Measurements from ENCODE around the gene CDYL2.

The CDYL2 gene

DNA sequence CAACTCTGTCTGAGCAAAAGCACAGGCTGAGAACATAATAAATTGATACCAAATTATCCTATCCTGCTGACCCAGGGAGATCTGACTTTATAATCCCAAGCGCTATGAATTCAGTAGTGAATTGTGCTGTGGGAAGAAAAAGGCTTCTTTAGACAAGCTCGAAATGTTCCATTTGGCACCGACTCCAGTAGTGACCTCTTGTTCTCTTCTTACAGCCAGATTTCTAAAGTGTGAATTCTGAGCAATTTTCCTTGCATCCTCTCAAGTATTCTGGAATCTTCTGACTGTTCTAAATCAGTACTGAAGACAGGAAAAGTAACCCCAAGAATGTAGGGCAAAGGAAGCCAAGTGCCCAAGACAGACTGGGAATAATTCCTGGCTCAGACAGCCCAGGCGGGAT is 58.2 kb downstream of the CDYL2 start:
- TF ChIP-seq, protein P1, sequence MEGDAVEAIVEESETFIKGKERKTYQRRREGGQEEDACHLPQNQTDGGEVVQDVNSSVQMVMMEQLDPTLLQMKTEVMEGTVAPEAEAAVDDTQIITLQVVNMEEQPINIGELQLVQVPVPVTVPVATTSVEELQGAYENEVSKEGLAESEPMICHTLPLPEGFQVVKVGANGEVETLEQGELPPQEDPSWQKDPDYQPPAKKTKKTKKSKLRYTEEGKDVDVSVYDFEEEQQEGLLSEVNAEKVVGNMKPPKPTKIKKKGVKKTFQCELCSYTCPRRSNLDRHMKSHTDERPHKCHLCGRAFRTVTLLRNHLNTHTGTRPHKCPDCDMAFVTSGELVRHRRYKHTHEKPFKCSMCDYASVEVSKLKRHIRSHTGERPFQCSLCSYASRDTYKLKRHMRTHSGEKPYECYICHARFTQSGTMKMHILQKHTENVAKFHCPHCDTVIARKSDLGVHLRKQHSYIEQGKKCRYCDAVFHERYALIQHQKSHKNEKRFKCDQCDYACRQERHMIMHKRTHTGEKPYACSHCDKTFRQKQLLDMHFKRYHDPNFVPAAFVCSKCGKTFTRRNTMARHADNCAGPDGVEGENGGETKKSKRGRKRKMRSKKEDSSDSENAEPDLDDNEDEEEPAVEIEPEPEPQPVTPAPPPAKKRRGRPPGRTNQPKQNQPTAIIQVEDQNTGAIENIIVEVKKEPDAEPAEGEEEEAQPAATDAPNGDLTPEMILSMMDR (conservative IDR thresholded peaks at IDR 0.05) = no peak
- no peak for TF ChIP-seq ZFX (IDR thresholded peaks at IDR 0.05)
- H3K27ac ChIP-seq = no peak overlapping the region

DNA sequence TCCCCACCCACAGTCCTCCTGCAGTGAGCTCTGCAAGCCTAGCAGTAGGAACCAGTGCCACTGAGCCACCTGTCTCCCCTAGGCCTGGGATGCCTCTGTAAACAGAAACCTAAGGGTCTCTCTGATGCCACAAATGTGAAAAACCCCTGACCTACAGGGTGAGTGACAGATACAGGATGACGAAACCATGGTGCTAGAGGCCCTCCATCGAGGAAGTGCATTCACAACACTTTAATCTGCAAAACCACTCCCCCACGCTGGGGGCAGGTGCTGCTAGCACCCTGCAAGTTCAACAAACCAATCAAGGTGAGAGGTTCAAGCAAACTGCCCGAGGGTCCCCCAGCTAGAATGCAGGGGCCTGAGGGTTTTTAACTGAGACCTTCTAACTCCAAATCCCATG is 59.5 kb downstream of the CDYL2 start:
- TF ChIP-seq, protein P1 (conservative IDR thresholded peaks at IDR 0.05) = no peak
- TF ChIP-seq ZFX (IDR thresholded peaks at IDR 0.05) = no peak
- H3K27ac ChIP-seq = no peak overlapping the region

DNA sequence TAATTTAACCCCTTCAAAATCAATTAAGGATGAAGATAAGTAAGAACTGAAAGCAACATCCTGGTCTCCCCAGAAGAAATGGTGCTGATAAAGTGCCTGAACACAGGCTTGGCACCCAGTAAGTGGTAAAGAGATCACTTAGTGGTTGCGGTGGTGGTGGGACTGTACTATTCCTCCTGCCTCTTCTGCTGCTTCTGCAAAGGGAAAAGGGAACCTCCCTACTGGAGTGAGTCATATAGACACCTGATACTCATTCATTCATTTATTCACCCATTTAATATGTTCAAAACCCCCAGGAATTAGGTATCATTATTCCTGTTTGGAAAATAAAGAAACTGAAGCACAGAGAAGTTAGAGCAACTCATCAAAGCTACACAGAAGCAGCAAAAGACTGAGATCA is 60.6 kb downstream of the CDYL2 start:
- no peak overlapping the region for H3K27ac ChIP-seq
- TF ChIP-seq, protein P1 (conservative IDR thresholded peaks at IDR 0.05) = no peak
- no peak for TF ChIP-seq ZFX (IDR thresholded peaks at IDR 0.05)

DNA sequence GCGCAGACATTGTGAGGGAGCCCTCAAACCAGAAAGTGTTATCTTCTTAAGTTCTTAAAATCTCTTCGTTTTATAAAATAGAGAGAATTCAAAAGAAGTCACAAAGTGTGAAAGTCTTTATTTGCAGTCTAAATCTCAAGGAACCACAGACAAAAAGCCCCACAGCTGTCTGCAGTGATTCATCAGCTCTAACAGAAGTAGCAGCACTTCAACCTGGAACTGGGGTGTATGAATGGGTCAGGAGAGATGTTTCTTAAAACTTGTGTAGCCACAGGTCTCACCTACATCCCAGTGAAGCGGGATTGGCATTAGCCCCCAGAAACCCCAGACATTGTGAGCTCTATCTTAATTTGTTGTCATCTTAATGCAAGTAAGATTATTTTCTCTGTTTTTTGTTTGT is 61.1 kb downstream of the CDYL2 start:
- TF ChIP-seq ZFX (IDR thresholded peaks at IDR 0.05) = no peak
- TF ChIP-seq, protein P1 (conservative IDR thresholded peaks at IDR 0.05) = no peak
- H3K27ac ChIP-seq = no peak overlapping the region

DNA sequence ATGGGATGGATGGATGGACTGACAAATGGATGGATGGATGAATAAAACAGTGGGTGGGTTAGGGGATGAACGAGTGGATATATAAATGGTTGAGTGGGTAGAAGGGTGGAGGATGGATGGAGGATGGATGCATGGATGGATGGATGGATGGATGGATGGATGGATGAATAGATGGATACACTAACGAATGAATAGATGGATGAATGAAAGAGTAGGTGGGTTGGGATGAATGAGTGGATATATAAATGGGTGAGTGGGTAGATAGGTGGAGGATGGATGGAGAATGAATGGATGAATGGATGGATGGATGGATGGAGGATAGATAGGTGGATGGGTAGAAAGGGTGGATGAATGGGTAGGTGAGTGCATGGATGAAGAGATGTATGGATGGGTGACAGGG is 62.1 kb downstream of the CDYL2 start:
- TF ChIP-seq, protein P1 (conservative IDR thresholded peaks at IDR 0.05) = no peak
- TF ChIP-seq ZFX (IDR thresholded peaks at IDR 0.05) = no peak
- H3K27ac ChIP-seq = no peak overlapping the region

DNA sequence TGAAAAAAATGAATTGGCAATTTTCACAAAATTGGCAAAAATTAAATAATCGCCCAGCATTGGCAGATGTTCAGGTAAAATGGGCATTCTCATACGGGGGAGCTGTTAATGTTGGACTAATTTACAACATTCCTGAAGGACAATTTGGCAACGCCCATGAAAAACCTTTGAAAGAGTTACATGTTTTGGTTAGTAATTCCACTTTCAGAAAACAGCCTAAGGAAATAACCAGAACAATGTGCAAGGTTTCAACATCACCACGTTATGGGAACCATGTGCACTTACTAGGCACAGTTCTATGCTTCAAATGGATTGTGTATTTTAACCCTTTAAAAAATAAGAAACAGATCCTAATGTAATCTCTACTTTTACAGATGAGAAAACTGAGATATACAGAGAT is 62.7 kb downstream of the CDYL2 start:
- no peak for TF ChIP-seq ZFX (IDR thresholded peaks at IDR 0.05)
- TF ChIP-seq, protein P1 (conservative IDR thresholded peaks at IDR 0.05) = no peak

DNA sequence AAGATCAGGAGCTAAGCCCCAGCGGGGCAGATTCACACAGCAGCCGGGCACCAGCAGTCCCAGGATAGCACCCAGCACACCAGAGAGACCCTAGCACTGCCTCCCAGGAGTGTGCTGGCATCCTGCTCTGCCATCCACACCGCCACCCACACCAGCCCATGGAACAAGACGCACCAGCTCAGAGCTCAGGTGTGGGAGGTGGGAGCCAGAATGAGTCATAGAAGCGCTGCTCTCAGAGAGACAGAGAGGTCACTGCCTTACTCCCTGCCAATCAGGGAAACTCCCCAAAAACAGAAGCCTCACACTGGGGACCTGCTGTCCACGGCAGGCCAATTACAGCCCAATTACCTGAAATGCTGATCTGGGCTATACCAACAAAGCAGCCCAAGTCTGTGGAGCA is 64.9 kb downstream of the CDYL2 start:
- TF ChIP-seq ZFX (IDR thresholded peaks at IDR 0.05) = no peak
- TF ChIP-seq, protein P1 (conservative IDR thresholded peaks at IDR 0.05) = no peak
- H3K27ac ChIP-seq = no peak overlapping the region

More for the DNA sequence above, 62.7 kb downstream of the CDYL2 start:
- H3K27ac ChIP-seq = no peak overlapping the region

Measured in C4-2B (cell line).